Kidney (tissue), 14 donors: ENCODE data around the gene ASPHD2. TPM values are rescaled to one million over a fixed set of nuclear protein-coding genes. Genes with fewer than 3 reads are reported as not detected.

Source experiments
- DNase-seq, 5 donors: peaks; one replicate each; pipeline ENCODE4 v3.0.0-alpha.2; 2013 to 2020
- FAIRE-seq: peaks from 2 replicates; lab custom pipeline; 2012; peaks lifted over from hg19 to GRCh38; lab: Jason Lieb, UNC
- H3K27ac ChIP-seq, 2 donors: one replicate each; pipeline ENCODE4 v1.7.0; 2013; ENCODE audit warnings: low read depth in 2 of 2, low read length in 2 of 2, inconsistent platforms in 1 of 2
- H3K27me3 ChIP-seq: one replicate; pipeline ENCODE4 v1.7.1; 2013; ENCODE audit warnings: low read length, inconsistent platforms; ENCODE audit not compliant: control insufficient read depth, insufficient read depth
- H3K36me3 ChIP-seq, 3 donors: one replicate each; pipeline versions ENCODE4 v1.7.0 to v1.7.1; 2013; ENCODE audit warnings: low read length in 3 of 3, control low read depth in 1 of 3, inconsistent platforms in 1 of 3; ENCODE audit not compliant: insufficient read depth in 3 of 3, control insufficient read depth in 2 of 3
- H3K4me1 ChIP-seq, 3 donors: one replicate each; pipeline versions ENCODE4 v1.7.0 to v1.7.1; 2013; ENCODE audit warnings: low read length in 3 of 3, inconsistent platforms in 1 of 3, low read depth in 1 of 3; ENCODE audit not compliant: control insufficient read depth in 2 of 3, insufficient read depth in 2 of 3
- H3K4me3 ChIP-seq, 3 donors: one replicate each; pipeline versions ENCODE4 v1.7.0 to v1.8.1; 2013; ENCODE audit warnings: low read length in 3 of 3, control low read depth in 1 of 3, inconsistent platforms in 1 of 3
- H3K9ac ChIP-seq, 3 donors: one replicate each; pipeline versions ENCODE4 v1.7.0 to v1.7.1; 2013; ENCODE audit warnings: low read length in 3 of 3, control low read depth in 1 of 3, inconsistent platforms in 1 of 3
- H3K9me3 ChIP-seq, 3 donors: one replicate each; pipeline versions ENCODE4 v1.7.0 to v1.7.1; 2013; ENCODE audit warnings: low read length in 3 of 3, control low read depth in 1 of 3, inconsistent platforms in 1 of 3; ENCODE audit not compliant: control insufficient read depth in 2 of 3, insufficient read depth in 1 of 3
- intact Hi-C: fragments of 100-400 bp; cut with DNase I; formaldehyde crosslinking; loops from one replicate; pipeline ENCODE4 v1.11.1; 2022
- polyA plus RNA-seq: library from polyadenylated mRNA; stranded (reverse); fragments of 350-450 nt; fragmentation: Illumina TruSeq; extraction: RNeasy Lipid Tissue Mini Kit (QIAGEN cat#74804); gene quantifications from one replicate; pipeline ENCODE4 v1.2.3, GENCODE V29; 2014; ENCODE audit warnings: low read depth, low replicate concordance; ENCODE audit not compliant: insufficient read depth
- total RNA-seq: library from RNA; stranded (reverse); fragmentation: NEBNext Ultra II Directional; extraction: Animal tissue kit (Norgen Biotek cat#: 25700); gene quantifications from one replicate; pipeline ENCODE4 v1.2.1, GENCODE V29; 2021
- TF ChIP-seq, protein P1 (sequence below): IDR thresholded peaks from 3 replicates; pipeline ENCODE4 v1.5.1; 2012; ENCODE audit warnings: mild to moderate bottlenecking, moderate library complexity, borderline replicate concordance; ENCODE audit not compliant: insufficient read depth; ENCODE audit errors: extremely low read depth
- donor health status: control.
- donor health status: control.
- donor health status: control.
- donor health status: control.
- donor health status: control.
- donor health status: DM: yes; HTN: yes; CAD: no.
- donor health status: Normal renal cell carcinoma (clear cell type).

Gene ASPHD2
- total and polyA plus RNA-seq, 2 donors from 2014 or later: 3.3 to 4.5 TPM

DNA sequence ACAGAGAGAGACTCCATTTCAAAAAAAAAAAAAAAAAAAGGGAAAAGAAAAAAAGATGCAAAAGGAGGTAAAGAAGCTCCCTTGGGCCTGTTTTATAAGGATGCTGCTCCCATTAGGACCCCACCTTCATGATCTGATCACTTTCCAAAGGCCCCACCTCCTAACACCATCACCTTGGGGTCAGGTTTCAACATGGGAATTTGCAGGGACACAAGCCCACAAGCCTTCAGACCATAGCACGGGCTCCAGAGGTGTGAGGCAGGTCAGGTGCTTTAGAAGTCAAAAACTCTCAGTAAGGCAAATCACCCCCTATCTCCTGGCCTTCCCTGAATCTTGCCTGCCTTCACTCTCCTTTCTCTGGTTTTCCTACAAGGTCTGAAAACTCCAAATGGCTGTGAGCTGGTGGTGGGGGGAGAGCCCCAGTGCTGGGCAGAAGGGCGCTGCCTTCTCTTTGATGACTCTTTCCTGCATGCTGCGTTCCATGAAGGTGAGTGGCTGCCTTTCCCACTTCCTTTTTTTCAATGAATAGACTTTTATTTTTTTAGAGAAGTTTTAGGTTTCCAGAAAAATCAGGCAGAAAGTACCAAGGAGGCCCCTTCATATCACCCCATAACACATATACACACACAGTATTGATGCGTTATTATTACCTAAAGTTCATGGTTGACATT lies 13.2 kb downstream of the ASPHD2 start:
- H3K4me1 ChIP-seq: no peaks in the 10 kb centered on the region
- FAIRE-seq: no peak
- H3K9ac ChIP-seq: no peak overlapping the region
- TF ChIP-seq, protein P1, sequence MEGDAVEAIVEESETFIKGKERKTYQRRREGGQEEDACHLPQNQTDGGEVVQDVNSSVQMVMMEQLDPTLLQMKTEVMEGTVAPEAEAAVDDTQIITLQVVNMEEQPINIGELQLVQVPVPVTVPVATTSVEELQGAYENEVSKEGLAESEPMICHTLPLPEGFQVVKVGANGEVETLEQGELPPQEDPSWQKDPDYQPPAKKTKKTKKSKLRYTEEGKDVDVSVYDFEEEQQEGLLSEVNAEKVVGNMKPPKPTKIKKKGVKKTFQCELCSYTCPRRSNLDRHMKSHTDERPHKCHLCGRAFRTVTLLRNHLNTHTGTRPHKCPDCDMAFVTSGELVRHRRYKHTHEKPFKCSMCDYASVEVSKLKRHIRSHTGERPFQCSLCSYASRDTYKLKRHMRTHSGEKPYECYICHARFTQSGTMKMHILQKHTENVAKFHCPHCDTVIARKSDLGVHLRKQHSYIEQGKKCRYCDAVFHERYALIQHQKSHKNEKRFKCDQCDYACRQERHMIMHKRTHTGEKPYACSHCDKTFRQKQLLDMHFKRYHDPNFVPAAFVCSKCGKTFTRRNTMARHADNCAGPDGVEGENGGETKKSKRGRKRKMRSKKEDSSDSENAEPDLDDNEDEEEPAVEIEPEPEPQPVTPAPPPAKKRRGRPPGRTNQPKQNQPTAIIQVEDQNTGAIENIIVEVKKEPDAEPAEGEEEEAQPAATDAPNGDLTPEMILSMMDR: no peak
- H3K36me3 ChIP-seq: no peaks in the 10 kb centered on the region
- H3K9me3 ChIP-seq: no peaks in the 10 kb centered on the region
- no peak overlapping the region for H3K27ac ChIP-seq
- intact Hi-C loops: no loop called here
- H3K4me3 ChIP-seq: no peak overlapping the region
- H3K27me3 ChIP-seq: no peaks in the 10 kb centered on the region
- DNase-seq: no peak

DNA sequence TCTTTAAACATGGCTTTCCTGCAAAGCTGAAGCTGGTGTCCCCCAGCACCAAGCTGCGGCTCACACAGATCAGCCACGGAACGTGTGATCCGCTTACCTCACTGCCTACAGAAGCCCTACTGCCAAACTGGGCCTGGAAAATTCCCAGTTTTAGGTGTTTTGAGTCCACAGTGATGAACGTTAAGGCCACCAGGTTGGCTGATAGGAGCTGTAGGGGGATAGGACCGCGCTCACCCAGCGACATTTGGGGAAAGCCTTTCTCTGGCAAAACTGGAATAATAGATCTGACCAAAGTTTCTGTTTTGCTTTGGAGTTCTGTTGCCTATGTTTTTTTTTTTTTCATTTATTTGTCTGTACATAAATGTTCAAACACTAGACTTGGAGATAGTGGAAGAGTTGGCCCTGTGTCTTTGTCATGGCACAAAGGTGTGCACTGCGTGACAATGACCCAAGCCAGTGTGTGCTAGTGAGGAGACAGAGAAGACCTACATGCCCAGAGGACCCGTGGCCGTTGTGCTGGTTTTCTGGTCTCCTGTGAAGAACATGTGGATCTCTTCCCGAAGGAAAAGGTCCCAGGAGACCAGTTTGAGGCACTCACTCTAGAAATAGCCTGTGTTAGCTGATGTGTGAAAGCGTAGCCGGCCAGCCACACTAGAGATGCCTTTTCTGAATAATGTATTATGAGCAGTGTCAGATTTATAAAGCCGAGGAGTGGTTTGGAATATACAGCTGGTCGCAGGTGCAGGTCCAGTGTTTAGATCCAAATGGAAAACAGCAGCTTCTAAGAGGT lies 15.0 kb downstream of the ASPHD2 start:
- FAIRE-seq (no peak), DNase-seq (peak in 1 of 5 donors; percentile 14)
- Histone ChIP-seq H3K4me1 (no peaks in the 10 kb centered on the region), H3K36me3 (no peaks in the 10 kb centered on the region), H3K9ac (no peak overlapping the region), H3K27ac (no peak overlapping the region), H3K4me3 (no peak overlapping the region), H3K9me3 (no peaks in the 10 kb centered on the region), H3K27me3 (no peaks in the 10 kb centered on the region)
- TF ChIP-seq, protein P1: no peak
- intact Hi-C loops: no loop called here

DNA sequence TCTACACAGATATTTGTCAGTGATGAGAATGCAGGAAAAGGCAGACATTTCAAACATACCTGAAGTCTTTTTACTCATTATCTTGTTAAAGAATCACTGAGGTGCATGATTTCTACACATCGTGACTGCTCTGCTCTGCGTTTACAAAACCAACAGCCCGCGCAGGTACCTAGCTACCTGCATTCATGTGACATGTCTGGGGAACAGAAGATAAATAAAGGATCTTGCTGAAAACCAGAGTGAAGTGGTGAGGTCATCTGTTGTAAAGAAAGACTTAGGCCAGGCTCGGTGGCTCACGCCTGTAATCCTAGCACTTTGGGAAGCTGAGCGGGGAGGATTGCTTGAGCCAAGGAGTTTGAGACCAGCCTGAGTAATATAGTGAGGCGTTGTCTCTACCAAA lies 15.7 kb downstream of the ASPHD2 start:
- TF ChIP-seq, protein P1: no peak

More for the DNA sequence above, 15.7 kb downstream of the ASPHD2 start:
- no peak overlapping the region for H3K27ac ChIP-seq
- H3K4me3 ChIP-seq: no peak overlapping the region
- no peaks in the 10 kb centered on the region for H3K4me1 ChIP-seq
- intact Hi-C loops: no loop called here
- no peak for FAIRE-seq
- DNase-seq: peak in 1 of 5 donors; percentile 22
- H3K36me3 ChIP-seq: no peaks in the 10 kb centered on the region
- H3K27me3 ChIP-seq: no peaks in the 10 kb centered on the region
- no peaks in the 10 kb centered on the region for H3K9me3 ChIP-seq
- no peak overlapping the region for H3K9ac ChIP-seq
